CD4-positive, alpha-beta T cell treated with Interleukin-15 for 1 hour (primary cell): ENCODE results near the gene TMEM11.

ENCODE experiments used
- DNase-seq: peaks from one replicate; pipeline ENCODE4 v3.0.0-alpha.2; 2020

The TMEM11 gene

DNA sequence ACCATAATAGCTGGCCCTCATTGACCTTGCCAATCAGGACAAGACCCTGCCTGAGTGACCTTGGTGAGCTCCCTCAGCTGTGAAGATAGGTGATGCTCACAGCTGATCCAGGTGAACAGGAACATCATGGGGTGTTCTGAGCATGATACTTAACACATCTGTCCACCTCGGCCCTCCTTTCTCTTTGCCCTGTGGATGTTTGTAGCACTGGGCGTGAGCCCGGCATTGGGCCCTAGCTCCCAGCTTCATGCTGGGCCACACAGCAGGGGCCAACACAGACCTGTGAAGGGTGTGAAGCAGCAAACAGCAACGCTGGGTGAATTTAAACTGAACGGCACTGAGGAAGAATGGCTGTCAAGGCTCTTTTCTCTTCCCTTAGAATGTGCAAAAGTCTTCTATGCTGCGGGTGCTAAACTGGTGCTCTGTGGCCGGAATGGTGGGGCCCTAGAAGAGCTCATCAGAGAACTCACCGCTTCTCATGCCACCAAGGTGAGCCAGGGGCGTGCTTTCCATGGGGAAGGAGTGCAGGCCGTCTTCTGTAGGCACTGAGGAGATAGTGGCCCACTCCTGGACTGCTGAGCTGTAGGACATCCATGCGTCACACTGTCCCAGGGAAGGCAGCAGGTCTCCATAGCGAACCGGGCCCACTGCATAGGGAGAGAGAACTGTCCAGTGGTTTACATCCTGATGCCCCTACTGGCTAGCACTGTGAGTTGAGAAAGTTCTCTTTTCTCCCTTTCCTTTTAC lies 35.9 kb downstream of the TMEM11 start:
- DNase-seq = no peak

GRCh38 chr17:21177401-21177800 lies 36.6 kb downstream of the TMEM11 start:
- no peak for DNase-seq

- DNase-seq = no peak
Observed at GRCh38 chr17:21176773-21177395, 37.1 kb downstream of the TMEM11 start.

DNA sequence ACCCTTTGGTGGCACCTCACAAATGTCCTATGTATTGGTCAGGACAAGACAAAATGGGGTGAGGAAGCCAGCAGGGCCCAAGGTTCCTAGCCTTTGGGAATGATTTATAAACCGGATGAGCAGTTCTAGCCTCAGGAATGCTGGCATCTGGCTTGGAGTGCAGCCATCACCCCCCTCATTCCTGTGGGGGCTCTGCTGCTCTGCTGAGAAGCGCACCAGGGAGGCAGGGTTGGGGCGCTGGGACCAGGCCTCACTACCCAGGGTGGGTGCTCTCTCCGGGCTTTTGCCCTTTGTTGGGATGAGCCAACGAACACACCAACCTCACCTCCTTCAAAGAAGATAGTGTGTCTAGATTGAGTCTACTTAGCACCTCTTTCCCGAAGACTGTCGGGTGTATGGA lies 39.2 kb downstream of the TMEM11 start:
- no peak for DNase-seq

DNA sequence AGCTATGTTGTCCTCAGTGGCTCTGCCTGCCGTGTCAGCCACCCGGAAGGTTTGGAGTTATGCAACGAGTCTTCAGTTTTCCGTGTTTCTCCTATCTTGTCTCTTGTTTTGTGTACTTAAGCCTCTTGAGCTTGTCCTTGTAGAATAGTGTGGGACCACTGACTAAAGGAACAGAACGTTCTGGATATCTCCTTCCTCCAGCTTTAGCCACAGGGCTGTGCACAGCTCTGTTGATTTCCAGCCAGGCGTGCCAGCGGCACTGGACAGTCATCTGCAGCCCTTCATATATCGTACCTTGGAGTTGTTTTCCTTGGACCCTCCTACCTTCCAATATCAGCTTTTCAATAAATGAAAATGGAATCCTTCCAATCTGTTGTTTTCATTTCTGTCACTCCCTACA lies 39.8 kb downstream of the TMEM11 start:
- no peak for DNase-seq

- DNase-seq = no peak
Observed at GRCh38 chr17:21173543-21173942, 40.4 kb downstream of the TMEM11 start.

DNA sequence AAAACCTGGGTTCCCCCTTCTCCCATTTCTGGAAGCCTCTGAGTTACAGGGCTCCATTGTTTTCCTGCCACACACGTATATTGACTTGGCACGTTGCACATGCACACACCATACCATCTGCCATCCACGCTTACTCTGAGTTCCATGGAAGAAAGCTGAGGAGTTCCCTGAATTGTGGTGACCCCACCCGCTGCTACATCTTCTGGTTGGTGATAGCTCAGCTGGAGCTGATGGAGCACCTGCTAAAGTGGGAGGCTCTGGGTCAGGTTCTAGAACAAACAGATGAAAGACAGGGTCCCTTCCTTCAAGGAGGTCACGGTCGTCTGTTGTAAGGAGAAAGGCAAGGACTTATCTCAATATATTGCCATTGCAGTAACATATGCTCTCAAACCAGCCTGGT lies 41.1 kb downstream of the TMEM11 start:
- DNase-seq = no peak

- DNase-seq = no peak
Observed at GRCh38 chr17:21171970-21172510, 41.9 kb downstream of the TMEM11 start.

GRCh38 chr17:21171309-21171922 lies 42.5 kb downstream of the TMEM11 start:
- no peak for DNase-seq

- no peak for DNase-seq
Observed at GRCh38 chr17:21170809-21171208, 43.2 kb downstream of the TMEM11 start.

GRCh38 chr17:21169496-21169895 lies 44.5 kb downstream of the TMEM11 start:
- no peak for DNase-seq

DNA sequence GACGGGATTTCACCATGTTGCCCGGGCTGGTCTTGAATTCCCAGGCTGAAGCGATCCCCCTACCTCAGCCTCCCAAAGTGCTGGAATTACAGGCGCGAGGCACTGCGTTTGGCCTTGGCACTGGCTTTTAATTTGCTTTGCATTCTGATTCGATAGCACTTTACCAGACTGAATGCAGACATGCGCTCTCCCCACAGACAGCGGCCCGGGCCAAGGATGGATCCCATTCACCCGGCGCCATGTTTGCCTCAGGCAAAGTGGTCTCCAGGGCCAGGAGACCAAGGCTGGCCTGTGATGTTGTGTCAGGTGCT lies 45.5 kb downstream of the TMEM11 start:
- DNase-seq = no peak

DNA sequence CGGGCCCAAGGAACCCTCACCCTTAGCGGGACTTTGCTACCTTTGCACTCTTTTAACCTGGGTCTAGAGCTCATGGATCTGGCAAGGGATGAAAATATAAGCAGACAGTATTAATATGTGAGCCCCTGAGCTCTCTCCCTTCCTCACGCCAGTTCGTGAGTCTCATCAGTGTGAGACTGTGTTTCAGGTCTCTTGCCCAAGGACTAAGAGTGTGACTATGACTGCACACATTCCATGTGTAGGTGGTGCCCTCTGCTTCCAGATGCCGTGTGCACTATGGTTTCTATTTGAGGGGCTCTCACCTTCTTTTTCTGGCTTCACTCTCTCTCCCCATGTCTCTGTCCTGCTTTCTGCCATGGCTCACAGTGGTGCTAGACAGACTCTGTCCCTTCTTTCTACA lies 46.7 kb downstream of the TMEM11 start:
- DNase-seq = no peak

DNA sequence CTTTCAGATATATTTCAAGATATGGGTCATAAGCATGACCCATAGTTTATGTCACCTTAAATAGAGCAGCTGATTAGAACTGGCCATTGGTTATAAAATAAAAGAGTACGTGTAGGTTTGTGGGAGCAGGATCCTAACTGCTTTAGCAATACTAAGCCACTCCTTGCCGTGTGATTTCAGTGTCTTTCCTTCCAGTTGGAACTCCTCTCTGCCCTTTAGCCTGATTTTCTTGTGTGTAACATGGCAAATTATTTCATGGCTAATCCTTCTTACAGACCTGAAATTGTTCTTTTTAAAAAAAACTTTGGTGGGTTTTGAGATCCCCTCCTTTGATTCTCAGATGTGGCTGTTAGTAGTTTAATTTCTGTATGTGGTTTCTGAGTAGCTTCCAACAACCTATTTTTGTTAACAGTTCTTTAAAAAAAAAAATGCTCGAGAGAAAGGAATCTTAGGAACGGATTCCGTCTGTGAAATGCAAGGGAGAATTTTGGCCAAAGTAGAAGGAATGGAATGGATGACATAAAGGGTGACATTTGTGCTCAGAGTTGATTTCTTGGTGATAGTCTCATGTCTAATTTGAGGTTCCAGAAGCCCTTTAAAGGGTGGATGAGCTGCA lies 47.3 kb downstream of the TMEM11 start:
- no peak for DNase-seq

DNA sequence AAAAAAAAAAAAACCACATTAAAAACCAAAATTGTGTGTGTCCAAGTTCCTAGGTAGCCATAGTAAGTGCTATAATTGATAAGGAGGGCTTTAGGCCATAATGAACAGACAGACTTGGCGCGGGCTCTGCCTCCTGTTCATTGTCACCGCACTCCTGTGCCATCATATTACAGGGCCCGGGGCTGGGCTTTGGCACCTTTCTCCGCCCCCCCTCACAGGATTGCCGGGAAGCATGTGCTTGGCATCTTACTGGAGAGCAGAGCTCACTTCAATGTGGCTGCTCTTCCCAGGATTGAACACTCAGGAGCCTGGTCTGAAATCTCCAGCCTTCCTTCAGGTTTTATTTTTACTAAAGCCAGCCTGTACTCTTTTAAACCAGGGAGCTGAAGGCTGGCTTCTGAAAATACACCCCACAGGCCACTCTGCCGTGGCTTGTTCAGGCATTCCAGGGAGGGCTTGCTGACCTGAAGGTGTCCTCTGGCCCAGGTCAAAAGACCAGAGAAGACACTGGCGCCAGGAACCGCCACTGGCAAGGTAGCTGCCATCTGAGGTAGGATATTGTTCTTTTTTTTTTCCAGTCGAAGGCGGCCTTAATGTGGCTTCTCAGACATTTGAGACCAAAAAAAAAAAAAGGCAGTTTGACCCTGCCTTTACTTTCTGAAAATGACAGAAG lies 47.9 kb downstream of the TMEM11 start:
- DNase-seq = no peak

DNA sequence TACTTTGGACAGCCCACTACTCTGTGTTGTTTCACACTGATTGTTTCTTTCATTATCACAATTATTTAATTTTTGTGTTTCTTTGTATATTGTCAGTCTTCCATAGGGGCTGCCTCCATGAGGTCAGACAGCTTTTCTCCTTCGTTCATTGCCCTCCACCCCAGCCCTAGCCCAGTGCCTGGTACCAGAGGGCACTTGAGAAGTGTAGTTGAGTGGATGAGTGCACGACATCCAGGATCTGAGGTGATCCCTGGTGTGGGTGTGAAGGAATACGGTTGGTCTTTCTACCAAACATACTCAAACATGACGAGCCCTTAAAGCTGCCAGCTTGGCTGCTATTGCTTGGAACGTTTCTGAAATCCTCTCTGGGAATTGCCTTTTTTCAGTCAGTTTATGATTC lies 49.3 kb downstream of the TMEM11 start:
- DNase-seq = no peak

DNA sequence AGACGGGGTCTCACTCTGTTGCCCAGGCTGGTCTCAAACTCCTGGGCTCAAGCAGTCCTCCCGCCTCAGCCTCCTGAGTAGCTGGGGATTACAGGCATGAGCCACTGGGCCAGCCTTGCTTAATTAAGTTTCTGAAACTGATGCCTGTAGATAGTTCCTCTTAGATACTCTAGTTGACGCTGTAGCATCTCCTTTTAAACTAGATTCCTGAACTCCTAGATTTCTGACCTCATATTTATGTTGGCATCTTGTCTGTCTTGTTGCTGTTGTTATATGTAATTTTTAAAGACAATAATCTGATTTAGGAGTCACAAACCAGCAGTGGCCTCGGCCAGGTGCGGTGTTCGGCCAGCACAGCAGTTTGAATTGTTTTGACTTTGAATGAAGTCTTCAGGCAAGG lies 49.7 kb downstream of the TMEM11 start:
- no peak for DNase-seq

DNA sequence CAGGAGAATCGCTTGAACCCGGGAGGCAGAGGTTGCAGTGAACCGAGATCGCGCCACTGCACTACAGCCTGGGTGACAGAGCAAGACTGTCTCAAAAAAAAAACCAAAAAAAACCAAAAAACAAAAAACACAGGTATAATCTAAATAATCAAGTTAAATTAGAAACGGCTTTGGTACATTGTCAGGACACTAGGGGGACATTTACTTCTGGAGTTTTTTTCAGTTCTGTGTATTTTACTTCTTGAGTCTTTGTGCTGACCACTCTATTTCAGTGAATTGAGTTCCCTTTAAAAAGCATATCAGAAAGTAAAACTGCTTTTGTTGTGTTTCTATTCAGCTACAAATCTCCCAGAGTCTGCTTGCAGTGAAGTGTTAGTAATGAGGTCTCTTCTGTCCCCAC lies 50.9 kb downstream of the TMEM11 start:
- no peak for DNase-seq

DNA sequence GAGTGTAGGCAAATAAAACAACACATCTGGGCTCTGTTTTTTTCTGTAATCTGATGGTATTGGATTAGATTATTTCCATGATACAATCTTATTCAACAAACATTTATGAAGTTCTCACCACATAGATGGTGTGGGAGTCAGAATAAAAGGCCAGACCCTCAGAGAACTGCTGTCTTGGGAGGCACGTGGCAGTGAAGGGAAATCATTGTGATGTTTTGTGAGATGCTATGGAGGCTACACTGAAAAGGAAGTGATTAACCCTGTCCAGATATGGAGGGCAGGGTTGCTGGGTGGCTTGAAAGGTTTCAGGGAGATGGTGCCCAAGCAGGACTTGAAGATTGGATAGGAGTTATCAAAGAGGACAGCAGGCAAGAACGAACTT lies 51.6 kb downstream of the TMEM11 start:
- DNase-seq = no peak

GRCh38 chr17:21161498-21162393 lies 52.2 kb downstream of the TMEM11 start:
- no peak for DNase-seq

- DNase-seq = no peak
Observed at GRCh38 chr17:21160401-21160800, 53.6 kb downstream of the TMEM11 start.
